PC-3 (cell line): ENCODE data around the gene CAMK2N2. TPM values are rescaled to one million over a fixed set of nuclear protein-coding genes. Genes with fewer than 3 reads are reported as not detected.
A peak's percentile ranks its signal among the peaks of the same experiment; 100 is the strongest.

Experiments used
- ATAC-seq: fragments of 200-7000 bp; cut with Tn5 transposase; 2 replicates; pipeline ENCODE4 v1.9.1; 2020; ENCODE audit warnings: mild to moderate bottlenecking, moderate library complexity
- BruUV-seq: library from RNA; stranded (reverse); fragments of 400-500 nt; replicated peaks from 2 replicates; lab custom pipeline; 2021; lab: Mats Ljungman, UMichigan
- CTCF ChIA-PET: fragments of 300-600 bp; sonication (Branson Sonifier 250); formaldehyde crosslinking; loops from one replicate; lab custom pipeline; 2022; ENCODE audit warnings: antibody characterized with exemption; lab: Charles Lee
- POLR2A ChIA-PET: fragments of 300-600 bp; sonication (Branson Sonifier 250); formaldehyde crosslinking; loops from one replicate; lab custom pipeline; 2022; ENCODE audit warnings: antibody characterized with exemption; ENCODE audit not compliant: unreplicated experiment; lab: Charles Lee
- DNase-seq: peaks from one replicate; pipeline ENCODE4 v3.0.0-alpha.2; 2015
- H2AFZ ChIP-seq: fragments of 300-600 bp; sonication (generic); 2 replicates; pipeline ENCODE4 v1.6.0; 2016; ENCODE audit warnings: antibody characterized with exemption, low read length
- H3F3A ChIP-seq: fragments of 300-600 bp; sonication (generic); one replicate; pipeline ENCODE4 v1.6.0; 2017; ENCODE audit warnings: antibody characterized with exemption, low read length, control low read depth, mild to moderate bottlenecking; ENCODE audit not compliant: unreplicated experiment
- H3K27ac ChIP-seq: fragments of 300-600 bp; sonication (generic); 2 replicates; pipeline ENCODE4 v1.5.1; 2016; ENCODE audit warnings: mild to moderate bottlenecking, low read length
- H3K27me3 ChIP-seq: fragments of 300-600 bp; sonication (generic); 2 replicates; pipeline ENCODE4 v1.6.1; 2016; ENCODE audit warnings: low read length, mixed read lengths
- H3K36me3 ChIP-seq: fragments of 300-600 bp; sonication (generic); 2 replicates; pipeline ENCODE4 v1.6.1; 2016; ENCODE audit warnings: low read depth, mixed run types, low read length, mixed read lengths
- H3K4me1 ChIP-seq: fragments of 300-600 bp; sonication (generic); 2 replicates; pipeline ENCODE4 v1.5.1; 2016; ENCODE audit warnings: low read length; ENCODE audit not compliant: insufficient read depth
- H3K4me2 ChIP-seq: fragments of 300-600 bp; sonication (generic); 2 replicates; pipeline ENCODE4 v1.6.0; 2016; ENCODE audit warnings: low read length
- H3K4me3 ChIP-seq: fragments of 300-600 bp; sonication (generic); 2 replicates; pipeline ENCODE4 v1.5.1; 2016; ENCODE audit warnings: mild to moderate bottlenecking, low read length, mixed read lengths
- H3K79me2 ChIP-seq: fragments of 300-600 bp; sonication (generic); 2 replicates; pipeline ENCODE4 v1.6.1; 2017; ENCODE audit warnings: low read length, mixed read lengths
- H3K9ac ChIP-seq: fragments of 300-600 bp; sonication (generic); 2 replicates; pipeline ENCODE4 v1.6.0; 2016; ENCODE audit warnings: mild to moderate bottlenecking, low read length
- H3K9me2 ChIP-seq: fragments of 300-600 bp; sonication (generic); replicated peaks from 2 replicates; pipeline ENCODE4 v1.6.1; 2016; ENCODE audit warnings: mixed run types, low read length, mixed read lengths
- H3K9me3 ChIP-seq: fragments of 300-600 bp; sonication (generic); 2 replicates; pipeline ENCODE4 v1.6.1; 2016; ENCODE audit warnings: low read length, mixed read lengths
- H4K20me1 ChIP-seq: fragments of 300-600 bp; sonication (generic); 2 replicates; pipeline ENCODE4 v1.6.1; 2016; ENCODE audit warnings: low read length, mixed read lengths
- CTCF ChIP-seq: fragments of 300-600 bp; sonication (generic); conservative IDR thresholded peaks from 2 replicates; pipeline ENCODE4 v1.5.1; 2017; ENCODE audit warnings: antibody characterized with exemption, low read depth, mild to moderate bottlenecking, low read length
- EZH2 ChIP-seq: fragments of 300-600 bp; sonication (generic); IDR thresholded peaks from one replicate; pipeline ENCODE4 v1.6.1; 2017; ENCODE audit warnings: antibody characterized with exemption, mild to moderate bottlenecking, low read length; ENCODE audit not compliant: unreplicated experiment
- EZH2phosphoT487 ChIP-seq: fragments of 300-600 bp; sonication (generic); IDR thresholded peaks from 2 replicates; pipeline ENCODE4 v1.6.1; 2018; ENCODE audit warnings: mild to moderate bottlenecking, antibody characterized with exemption, low read length, borderline replicate concordance
- intact Hi-C: fragments of 100-400 bp; cut with micrococcal nuclease; formaldehyde crosslinking; loops from 2 replicates; pipeline ENCODE4 v1.9.0; 2023
- total RNA-seq: library from RNA; depleted of rRNA; stranded (reverse); fragments of >200 nt; gene quantifications from 2 replicates; pipeline ENCODE4 v1.2.3, GENCODE V29; 2014

Gene CAMK2N2
- total RNA-seq, 1 experiment from 2014 or later = 1.1 TPM

DNA sequence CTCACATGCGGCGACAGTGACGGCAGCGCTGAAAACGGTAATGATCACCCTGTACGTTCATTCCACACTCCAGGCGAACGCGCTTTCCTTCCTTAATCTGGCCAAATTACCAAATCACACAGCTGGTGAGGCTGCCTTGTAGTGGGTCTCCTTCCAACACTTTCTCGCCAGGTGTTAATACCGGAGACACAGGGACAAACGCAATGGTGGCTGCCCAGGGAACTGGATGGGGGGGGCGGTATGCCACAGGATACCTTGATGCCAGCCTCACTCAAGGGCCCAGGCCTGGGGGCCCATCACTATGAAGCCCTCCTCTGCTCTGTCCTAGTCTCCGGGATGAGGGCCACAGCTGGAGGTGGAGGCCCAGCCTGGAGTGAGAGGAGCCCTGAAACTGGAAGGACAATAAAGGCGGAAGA is 1.4 kb upstream of the CAMK2N2 start:
- BruUV-seq = no TSS peak
- peaks cover 13% of the 10 kb centered on the region for H3K4me1 ChIP-seq
- H3K9ac ChIP-seq = no peak overlapping the region
- H3K79me2 ChIP-seq = no peaks in the 10 kb centered on the region
- H3K27ac ChIP-seq = no peak overlapping the region
- no peaks in the 10 kb centered on the region for H3K27me3 ChIP-seq
- no peak overlapping the region for H3K4me2 ChIP-seq
- no peaks in the 10 kb centered on the region for H3K9me3 ChIP-seq
- no peaks in the 10 kb centered on the region for H3F3A ChIP-seq
- ATAC-seq (no peak), DNase-seq (no peak)
- POLR2A ChIA-PET = no interaction called here
- no peaks in the 10 kb centered on the region for H3K36me3 ChIP-seq
- TF ChIP-seq EZH2phosphoT487 (no peak), EZH2 (no peak), CTCF (no peak)
- CTCF ChIA-PET = no interaction called here
- no peak overlapping the region for H2AFZ ChIP-seq
- H4K20me1 ChIP-seq = peaks cover 12% of the 10 kb centered on the region; the same call in 1 of the 2 replicates
- H3K9me2 ChIP-seq = no peaks in the 10 kb centered on the region
- no peak overlapping the region for H3K4me3 ChIP-seq
- intact Hi-C loops = no loop called here

DNA sequence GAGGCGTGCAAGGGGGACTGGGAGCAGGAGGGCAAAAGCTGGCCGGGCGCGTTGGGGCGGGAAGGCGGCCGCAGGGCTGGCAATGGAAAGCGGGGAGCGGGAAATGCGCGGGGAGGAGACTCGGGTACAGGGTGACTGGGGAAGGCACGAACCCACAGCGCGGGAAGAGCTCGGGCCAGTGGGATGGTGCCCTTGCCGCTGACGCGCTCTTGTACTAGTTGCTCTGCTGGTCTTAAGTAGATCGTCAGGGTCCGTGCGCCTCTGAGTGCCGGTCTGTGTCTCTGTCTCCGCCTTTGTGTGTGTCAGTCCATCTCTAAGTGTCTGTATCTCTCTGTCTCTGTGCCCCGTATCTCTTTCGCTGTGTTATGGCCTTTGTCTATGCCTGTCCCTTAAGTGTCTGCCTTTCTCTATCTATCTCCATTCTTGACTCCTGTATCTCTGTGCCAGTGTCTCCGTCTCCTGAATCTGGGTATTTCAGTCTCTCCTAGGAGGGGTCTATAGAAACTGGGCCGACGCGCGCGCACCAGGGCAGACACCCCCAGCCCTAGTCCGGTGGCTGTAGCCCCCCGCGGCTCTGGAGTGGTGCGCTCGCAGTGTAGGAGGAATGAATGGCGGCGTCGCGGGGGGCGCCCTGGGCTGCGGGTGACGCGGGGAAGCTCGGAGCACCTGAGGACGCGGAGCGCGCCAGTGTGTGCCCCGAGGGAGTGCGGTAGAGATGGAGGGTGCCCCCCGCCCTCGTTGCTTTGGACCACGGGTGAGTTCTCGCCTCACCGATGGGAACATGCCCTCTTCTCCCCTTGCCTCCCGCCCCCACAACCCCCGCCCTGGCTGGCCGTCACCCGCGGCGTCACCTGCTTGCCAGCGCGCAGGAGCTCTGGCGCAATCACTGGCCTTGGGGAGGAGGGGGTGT is 756 bp upstream of the CAMK2N2 start:
- Histone ChIP-seq H3K4me3 (peak overlapping the region; percentile 75), H3K36me3 (no peaks in the 10 kb centered on the region), H3K4me2 (peak overlapping the region; percentile 99), H3K9me2 (no peaks in the 10 kb centered on the region), H3K9me3 (no peaks in the 10 kb centered on the region), H3K27me3 (no peaks in the 10 kb centered on the region), H4K20me1 (peaks cover 12% of the 10 kb centered on the region; the same call in 1 of the 2 replicates), H3K79me2 (no peaks in the 10 kb centered on the region), H3K27ac (no peak overlapping the region), H3K4me1 (peaks cover 13% of the 10 kb centered on the region), H3K9ac (no peak overlapping the region; the same call in 1 of the 2 replicates), H2AFZ (peak overlapping the region; percentile 93), H3F3A (no peaks in the 10 kb centered on the region)
- BruUV-seq = no TSS peak
- intact Hi-C loops = no loop called here
- TF ChIP-seq CTCF (no peak), EZH2 (no peak), EZH2phosphoT487 (no peak)
- peak; percentile 27 for ATAC-seq
- POLR2A ChIA-PET = interaction anchor here (0.6 kb wide), 1 partner anchor 50 kb away, joined by 3 read pairs; no protein-coding TSS in a partner anchor
- peak; percentile 21 for DNase-seq
- CTCF ChIA-PET = no interaction called here

- H2AFZ ChIP-seq = peak overlapping the region; percentile 78
- H3K4me3 ChIP-seq = peak overlapping the region; percentile 76
- ChIA-PET CTCF (interaction anchor here (0.7 kb wide), 1 partner anchor 365 kb away, joined by 3 read pairs; no protein-coding TSS in a partner anchor), POLR2A (no interaction called here)
- H3K4me2 ChIP-seq = peak overlapping the region; percentile 97
- no peaks in the 10 kb centered on the region for H3K9me3 ChIP-seq
- H3K79me2 ChIP-seq = no peaks in the 10 kb centered on the region
- DNase-seq = no peak
- peak; percentile 8 for ATAC-seq
- no peak overlapping the region for H3K9ac ChIP-seq
- no peaks in the 10 kb centered on the region for H3K9me2 ChIP-seq
- no TSS peak for BruUV-seq
- no peak overlapping the region for H3K27ac ChIP-seq
- peaks cover 13% of the 10 kb centered on the region for H3K4me1 ChIP-seq
- intact Hi-C loops = no loop called here
- no peaks in the 10 kb centered on the region for H3K27me3 ChIP-seq
- TF ChIP-seq EZH2phosphoT487 = no peak
- no peak for TF ChIP-seq CTCF
- TF ChIP-seq EZH2 = no peak
- H3F3A ChIP-seq = no peaks in the 10 kb centered on the region
- H4K20me1 ChIP-seq = peaks cover 12% of the 10 kb centered on the region; the same call in 1 of the 2 replicates
- no peaks in the 10 kb centered on the region for H3K36me3 ChIP-seq
These were observed 556 bp downstream of the CAMK2N2 start for GRCh38 chr3:184260724-184261269.
